B cell (primary cell): Measurements from ENCODE around the gene HMOX2.

Experiments used
- EZH2 ChIP-seq: IDR thresholded peaks from 2 replicates; pipeline ENCODE4 v1.6.1; 2012; ENCODE audit warnings: borderline replicate concordance, low read depth, mild to moderate bottlenecking, moderate library complexity, low read length; ENCODE audit not compliant: insufficient read depth, poor library complexity, severe bottlenecking
- TF ChIP-seq, protein P1 (sequence below): fragments of 200-600 bp; IDR thresholded peaks from one replicate; pipeline ENCODE4 v1.8.0; 2022; ENCODE audit warnings: antibody characterized with exemption, mild to moderate bottlenecking

DNA sequence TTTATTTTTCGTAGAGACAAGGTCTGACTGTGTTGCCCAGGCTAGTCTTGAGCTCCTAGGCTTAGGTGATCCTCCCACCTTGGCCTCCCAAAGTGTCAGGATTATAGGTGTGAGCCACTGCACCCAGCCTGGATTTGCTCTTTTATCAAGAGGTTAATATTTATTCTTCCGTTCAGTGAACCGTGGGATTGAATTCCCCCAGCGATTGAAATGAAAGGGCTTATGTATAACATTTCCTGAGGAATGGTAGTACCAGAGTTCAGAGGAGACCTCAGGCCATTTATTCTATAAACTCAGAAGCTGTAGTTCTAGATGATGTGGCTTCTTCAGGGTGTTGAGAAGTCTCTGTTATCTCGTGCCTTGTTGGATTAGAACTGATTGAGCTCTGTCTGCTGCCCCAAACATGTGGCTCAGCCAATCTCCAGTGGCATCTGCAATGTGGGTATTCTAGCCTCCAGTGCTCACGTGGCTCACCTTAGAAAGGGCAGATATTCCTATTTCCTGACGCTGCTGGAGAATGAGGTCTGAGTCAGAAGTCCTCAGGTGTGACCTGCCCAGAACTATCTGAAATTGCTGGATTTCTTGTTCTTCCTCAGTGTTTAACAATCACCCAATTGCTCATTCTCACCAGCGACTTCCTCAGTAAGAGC, 22.5 kb downstream of the HMOX2 start:
- TF ChIP-seq, protein P1, sequence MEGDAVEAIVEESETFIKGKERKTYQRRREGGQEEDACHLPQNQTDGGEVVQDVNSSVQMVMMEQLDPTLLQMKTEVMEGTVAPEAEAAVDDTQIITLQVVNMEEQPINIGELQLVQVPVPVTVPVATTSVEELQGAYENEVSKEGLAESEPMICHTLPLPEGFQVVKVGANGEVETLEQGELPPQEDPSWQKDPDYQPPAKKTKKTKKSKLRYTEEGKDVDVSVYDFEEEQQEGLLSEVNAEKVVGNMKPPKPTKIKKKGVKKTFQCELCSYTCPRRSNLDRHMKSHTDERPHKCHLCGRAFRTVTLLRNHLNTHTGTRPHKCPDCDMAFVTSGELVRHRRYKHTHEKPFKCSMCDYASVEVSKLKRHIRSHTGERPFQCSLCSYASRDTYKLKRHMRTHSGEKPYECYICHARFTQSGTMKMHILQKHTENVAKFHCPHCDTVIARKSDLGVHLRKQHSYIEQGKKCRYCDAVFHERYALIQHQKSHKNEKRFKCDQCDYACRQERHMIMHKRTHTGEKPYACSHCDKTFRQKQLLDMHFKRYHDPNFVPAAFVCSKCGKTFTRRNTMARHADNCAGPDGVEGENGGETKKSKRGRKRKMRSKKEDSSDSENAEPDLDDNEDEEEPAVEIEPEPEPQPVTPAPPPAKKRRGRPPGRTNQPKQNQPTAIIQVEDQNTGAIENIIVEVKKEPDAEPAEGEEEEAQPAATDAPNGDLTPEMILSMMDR: no peak
- TF ChIP-seq EZH2: no peak
